Frontal cortex (tissue), 1 donor: ENCODE results near the gene SCYGR1. TPM values are rescaled to one million over a fixed set of nuclear protein-coding genes. Genes with fewer than 3 reads are reported as not detected.

Source experiments
- total RNA-seq: library from RNA; depleted of rRNA; stranded (reverse); fragments of >200 nt; gene quantifications from one replicate; pipeline ENCODE4 v1.2.3, GENCODE V29; 2014

SCYGR1 gene
- total RNA-seq, 1 donor from 2014 or later = not detected

Other genes with a start within 250 kb of the SCYGR1 start
- gene COL4A4, start 223.7 kb downstream of the SCYGR1 start, total RNA-seq = 0.41 TPM
- under 0.01 TPM for gene COL4A3, start 223.3 kb downstream of the SCYGR1 start, total RNA-seq
- 110 TPM for gene MFF, start 62.7 kb downstream of the SCYGR1 start, total RNA-seq
- gene TM4SF20, start 8.6 kb downstream of the SCYGR1 start, total RNA-seq = not detected
- 73.0 TPM for gene AGFG1, start 84.2 kb upstream of the SCYGR1 start, total RNA-seq
- not detected for gene SCYGR2, start 210.9 kb upstream of the SCYGR1 start, total RNA-seq
- gene SCYGR3, start 226.9 kb upstream of the SCYGR1 start, total RNA-seq = not detected
- not detected for gene SCYGR4, start 229.5 kb upstream of the SCYGR1 start, total RNA-seq